ENCODE measurements around the gene HOXC13. TPM values are rescaled to one million over a fixed set of nuclear protein-coding genes. Genes with fewer than 3 reads are reported as not detected.

The HOXC13 gene
- total RNA-seq, 1 donor from 2014 or later: not detected

DNA sequence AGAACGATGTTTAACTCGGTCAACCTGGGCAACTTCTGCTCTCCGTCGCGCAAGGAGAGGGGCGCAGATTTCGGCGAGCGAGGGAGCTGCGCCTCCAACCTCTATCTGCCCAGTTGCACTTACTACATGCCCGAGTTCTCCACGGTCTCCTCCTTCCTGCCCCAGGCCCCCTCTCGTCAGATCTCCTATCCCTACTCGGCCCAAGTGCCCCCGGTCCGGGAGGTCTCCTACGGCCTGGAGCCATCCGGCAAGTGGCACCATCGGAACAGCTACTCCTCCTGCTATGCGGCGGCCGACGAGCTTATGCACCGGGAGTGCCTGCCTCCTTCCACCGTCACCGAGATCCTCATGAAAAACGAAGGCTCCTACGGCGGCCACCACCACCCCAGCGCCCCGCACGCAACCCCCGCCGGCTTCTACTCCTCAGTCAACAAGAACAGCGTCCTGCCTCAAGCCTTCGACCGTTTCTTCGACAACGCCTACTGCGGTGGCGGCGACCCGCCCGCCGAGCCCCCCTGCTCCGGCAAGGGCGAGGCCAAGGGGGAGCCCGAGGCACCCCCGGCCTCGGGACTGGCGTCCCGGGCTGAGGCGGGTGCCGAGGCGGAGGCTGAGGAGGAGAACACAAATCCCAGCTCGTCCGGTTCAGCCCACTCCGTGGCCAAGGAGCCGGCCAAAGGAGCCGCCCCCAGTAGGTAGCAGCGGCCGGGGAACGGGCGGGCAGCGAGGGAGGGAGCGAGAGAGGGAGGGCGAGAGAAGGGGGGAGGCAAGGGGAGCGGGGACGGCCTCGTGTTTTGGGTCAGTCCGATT is 34.8 kb downstream of the HOXC13 start:
- Histone ChIP-seq H3K27me3 (ENCODE audit: control insufficient read depth, insufficient read depth, low read length) (peaks cover 87% of the 10 kb centered on the region), H3K4me3 (ENCODE audit: low read depth, low read length) (no peak overlapping the region), H3K36me3 (ENCODE audit: control insufficient read depth, insufficient read depth, low read length) (no peaks in the 10 kb centered on the region)
- no peak for DNase-seq (ENCODE audit: low read depth)
- TF ChIP-seq, protein P1, sequence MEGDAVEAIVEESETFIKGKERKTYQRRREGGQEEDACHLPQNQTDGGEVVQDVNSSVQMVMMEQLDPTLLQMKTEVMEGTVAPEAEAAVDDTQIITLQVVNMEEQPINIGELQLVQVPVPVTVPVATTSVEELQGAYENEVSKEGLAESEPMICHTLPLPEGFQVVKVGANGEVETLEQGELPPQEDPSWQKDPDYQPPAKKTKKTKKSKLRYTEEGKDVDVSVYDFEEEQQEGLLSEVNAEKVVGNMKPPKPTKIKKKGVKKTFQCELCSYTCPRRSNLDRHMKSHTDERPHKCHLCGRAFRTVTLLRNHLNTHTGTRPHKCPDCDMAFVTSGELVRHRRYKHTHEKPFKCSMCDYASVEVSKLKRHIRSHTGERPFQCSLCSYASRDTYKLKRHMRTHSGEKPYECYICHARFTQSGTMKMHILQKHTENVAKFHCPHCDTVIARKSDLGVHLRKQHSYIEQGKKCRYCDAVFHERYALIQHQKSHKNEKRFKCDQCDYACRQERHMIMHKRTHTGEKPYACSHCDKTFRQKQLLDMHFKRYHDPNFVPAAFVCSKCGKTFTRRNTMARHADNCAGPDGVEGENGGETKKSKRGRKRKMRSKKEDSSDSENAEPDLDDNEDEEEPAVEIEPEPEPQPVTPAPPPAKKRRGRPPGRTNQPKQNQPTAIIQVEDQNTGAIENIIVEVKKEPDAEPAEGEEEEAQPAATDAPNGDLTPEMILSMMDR (IDR thresholded peaks at IDR 0.05; ENCODE audit: insufficient read depth, low read length, severe bottlenecking): no peak
- FAIRE-seq: no peak

DNA sequence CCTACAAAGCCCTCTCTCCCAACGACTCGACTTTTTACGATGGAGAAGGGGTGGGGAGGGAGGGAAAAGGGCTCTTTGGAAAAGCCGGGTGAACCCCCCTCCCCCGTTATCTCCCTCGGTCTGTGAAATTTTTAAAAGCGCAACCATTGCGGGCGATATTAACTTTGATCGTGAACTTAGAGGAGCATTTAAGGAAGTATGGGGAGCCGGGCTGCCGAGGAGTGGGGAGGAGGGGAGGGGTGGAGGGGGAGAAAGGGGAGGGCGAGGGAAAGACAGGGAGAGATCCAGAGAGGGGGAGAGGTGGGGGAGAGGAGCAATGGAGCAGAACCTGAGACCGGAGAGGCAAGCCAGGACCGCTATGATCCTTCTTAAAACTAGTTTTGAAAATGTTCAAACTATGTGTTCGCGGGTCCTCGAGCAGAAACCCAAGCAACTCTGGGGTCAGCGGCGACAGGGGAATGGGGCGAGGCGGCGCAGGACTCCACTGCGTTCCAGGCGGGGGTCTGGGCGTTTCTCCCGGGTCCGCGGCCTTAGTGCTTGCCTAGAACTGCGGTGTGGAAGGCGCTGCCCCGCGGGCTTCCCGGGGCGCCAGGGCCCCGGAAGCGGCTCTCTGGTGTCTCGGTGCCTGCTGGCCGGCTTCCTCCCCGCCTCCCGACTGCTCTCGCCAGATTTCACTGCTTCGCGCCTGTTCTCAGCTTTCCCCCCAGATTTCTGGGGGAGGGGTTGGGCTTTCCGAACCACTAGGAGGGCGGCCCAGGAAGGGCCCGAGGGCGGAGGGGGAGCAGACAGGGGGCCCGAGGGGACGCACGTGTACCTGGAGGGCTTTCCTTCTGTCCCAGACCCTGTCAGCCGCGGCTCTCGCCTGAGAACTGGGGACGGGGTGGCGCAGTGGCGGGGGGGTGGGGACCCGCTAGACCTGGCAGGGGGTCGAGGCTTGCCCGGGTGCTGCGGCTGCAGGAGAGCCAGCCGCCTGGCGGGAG is 35.7 kb downstream of the HOXC13 start, which contains the start of gene HOTAIR:
Gene HOTAIR, minus strand, starts transcription at position 871 of the 980 bp plus-strand sequence.
- peaks cover 87% of the 10 kb centered on the region for H3K27me3 ChIP-seq (ENCODE audit: control insufficient read depth, insufficient read depth, low read length)
- TF ChIP-seq, protein P1 (IDR thresholded peaks at IDR 0.05; ENCODE audit: insufficient read depth, low read length, severe bottlenecking): no peak
- FAIRE-seq (no peak), DNase-seq (ENCODE audit: low read depth) (no peak)
- no peak within 1 kb of the TSS for H3K4me3 ChIP-seq (ENCODE audit: low read depth, low read length)
- no peaks in the 10 kb centered on the region for H3K36me3 ChIP-seq (ENCODE audit: control insufficient read depth, insufficient read depth, low read length)

DNA sequence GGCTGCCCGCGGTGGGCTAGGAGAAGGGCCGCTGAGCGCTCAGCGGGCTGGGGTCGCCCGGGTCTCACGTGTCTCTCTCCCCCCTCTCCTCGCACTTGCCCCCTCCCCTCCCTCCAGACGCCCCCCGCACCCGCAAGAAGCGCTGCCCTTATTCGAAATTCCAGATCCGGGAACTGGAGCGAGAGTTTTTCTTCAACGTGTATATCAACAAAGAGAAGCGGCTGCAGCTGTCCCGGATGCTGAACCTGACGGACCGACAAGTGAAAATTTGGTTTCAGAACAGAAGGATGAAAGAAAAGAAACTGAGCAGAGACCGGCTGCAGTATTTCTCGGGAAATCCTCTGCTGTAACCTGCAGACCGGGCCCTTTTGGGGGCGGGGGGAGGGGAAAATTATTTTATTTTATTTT is 36.4 kb downstream of the HOXC13 start:
- DNase-seq (ENCODE audit: low read depth) (no peak), FAIRE-seq (no peak)
- H3K36me3 ChIP-seq (ENCODE audit: control insufficient read depth, insufficient read depth, low read length): no peaks in the 10 kb centered on the region
- no peak overlapping the region for H3K4me3 ChIP-seq (ENCODE audit: low read depth, low read length)
- peaks cover 85% of the 10 kb centered on the region for H3K27me3 ChIP-seq (ENCODE audit: control insufficient read depth, insufficient read depth, low read length)
- TF ChIP-seq, protein P1 (IDR thresholded peaks at IDR 0.05; ENCODE audit: insufficient read depth, low read length, severe bottlenecking): no peak

DNA sequence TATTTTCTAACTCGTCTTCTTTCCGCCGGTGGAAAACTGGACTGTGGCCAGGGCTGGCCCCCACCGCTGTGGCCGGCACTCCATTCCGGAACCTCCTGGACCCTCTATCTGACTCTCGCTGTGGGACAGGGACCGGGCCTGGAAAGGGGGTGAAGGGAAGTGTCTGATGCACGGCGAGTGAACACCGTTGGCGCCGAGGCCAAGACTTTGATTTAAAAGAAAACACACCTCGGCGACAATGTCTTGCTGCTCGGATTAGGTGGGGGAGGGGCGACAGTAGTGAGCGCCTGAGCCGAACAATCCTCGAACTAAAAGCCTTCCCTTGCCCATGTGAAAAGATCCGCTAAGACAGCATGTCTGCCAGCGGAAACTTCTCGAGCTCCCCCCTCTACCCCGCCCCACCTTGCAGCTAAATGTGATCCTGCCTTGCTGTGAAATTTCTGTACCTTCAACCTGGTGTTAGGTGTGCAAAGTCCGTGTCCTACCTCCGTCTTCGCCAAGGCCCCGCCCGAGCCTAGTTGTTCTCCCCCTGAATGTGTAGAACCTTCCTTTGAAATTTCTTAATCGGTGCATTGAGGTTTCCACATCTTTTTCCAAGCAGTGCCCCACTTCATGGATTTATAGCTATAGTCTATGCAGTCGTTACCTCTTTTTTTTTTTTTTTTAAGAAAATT is 37.0 kb downstream of the HOXC13 start:
- FAIRE-seq (no peak), DNase-seq (ENCODE audit: low read depth) (no peak)
- Histone ChIP-seq H3K4me3 (ENCODE audit: low read depth, low read length) (no peak overlapping the region), H3K36me3 (ENCODE audit: control insufficient read depth, insufficient read depth, low read length) (no peaks in the 10 kb centered on the region), H3K27me3 (ENCODE audit: control insufficient read depth, insufficient read depth, low read length) (peaks cover 83% of the 10 kb centered on the region)
- TF ChIP-seq, protein P1 (IDR thresholded peaks at IDR 0.05; ENCODE audit: insufficient read depth, low read length, severe bottlenecking): no peak

DNA sequence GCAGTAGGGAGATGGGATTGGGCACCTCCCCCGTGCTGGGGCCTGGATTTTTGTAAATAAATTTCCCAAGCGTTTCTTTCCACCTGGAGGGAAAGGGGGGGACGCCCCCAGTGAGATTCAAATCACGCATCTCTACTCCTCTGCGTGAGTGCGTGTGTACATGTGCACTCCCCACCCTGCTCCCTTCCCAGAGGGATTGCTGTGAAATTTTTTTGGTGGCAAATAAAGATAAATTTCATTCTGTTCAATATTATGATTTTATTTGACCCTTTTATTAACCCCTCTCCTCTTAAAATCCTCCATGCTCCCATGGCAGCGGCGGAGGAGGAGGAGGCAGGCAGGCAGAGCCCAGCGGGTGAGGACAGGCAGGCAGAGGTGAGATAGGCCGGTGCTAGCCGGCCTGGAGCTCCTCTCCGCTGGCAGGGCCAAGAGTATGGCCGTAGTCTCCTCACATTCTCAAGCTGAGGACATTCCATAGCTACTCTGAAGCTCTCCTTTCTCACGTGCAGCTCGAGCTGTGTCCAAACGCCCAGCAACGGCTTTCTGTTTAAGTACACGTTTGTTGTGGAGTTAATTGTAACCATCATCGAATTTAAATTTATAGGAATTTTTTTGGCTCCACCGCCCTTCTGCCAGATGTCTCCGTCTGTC is 37.7 kb downstream of the HOXC13 start:
- DNase-seq (ENCODE audit: low read depth) (no peak), FAIRE-seq (no peak)
- peaks cover 82% of the 10 kb centered on the region for H3K27me3 ChIP-seq (ENCODE audit: control insufficient read depth, insufficient read depth, low read length)
- no peaks in the 10 kb centered on the region for H3K36me3 ChIP-seq (ENCODE audit: control insufficient read depth, insufficient read depth, low read length)
- TF ChIP-seq, protein P1 (IDR thresholded peaks at IDR 0.05; ENCODE audit: insufficient read depth, low read length, severe bottlenecking): no peak
- H3K4me3 ChIP-seq (ENCODE audit: low read depth, low read length): no peak overlapping the region

Data from bronchial epithelial cell (primary cell).